Right atrium auricular region (tissue), 2 donors: ENCODE results near the gene TGFBR2. TPM values are rescaled to one million over a fixed set of nuclear protein-coding genes. Genes with fewer than 3 reads are reported as not detected.
A peak's percentile ranks its signal among the peaks of the same experiment; 100 is the strongest.

ENCODE experiments used
- DNase-seq: peaks from one replicate; pipeline ENCODE4 v3.0.0-alpha.2; 2019; ENCODE audit warnings: low spot score
- H3K27ac ChIP-seq, 2 donors: fragments of 200-600 bp; sonication (generic); 1 replicate in 1 of 2; 2 replicates in 1 of 2; pipeline ENCODE4 v1.5.1; 2016 to 2019
- H3K27me3 ChIP-seq, 2 donors: fragments of 200-600 bp; sonication (generic); one replicate each; pipeline versions ENCODE4 v1.5.1 to v1.6.0; 2017 to 2019
- H3K36me3 ChIP-seq: fragments of 200-600 bp; sonication (generic); one replicate; pipeline ENCODE4 v1.5.1; 2016
- H3K4me1 ChIP-seq, 2 donors: fragments of 200-600 bp; sonication (generic); one replicate each; pipeline versions ENCODE4 v1.5.1 to v1.6.0; 2017 to 2019
- H3K4me3 ChIP-seq, 2 donors: fragments of 200-600 bp; sonication (generic); 1 replicate in 1 of 2; 2 replicates in 1 of 2; pipeline ENCODE4 v1.5.1; 2017 to 2019; ENCODE audit warnings: mild to moderate bottlenecking in 1 of 2, moderate library complexity in 1 of 2
- H3K9me3 ChIP-seq, 2 donors: fragments of 200-600 bp; sonication (generic); one replicate each; pipeline ENCODE4 v1.5.1; 2019
- CTCF ChIP-seq, 2 donors: fragments of 200-600 bp; sonication (generic); IDR thresholded peaks; one replicate each; pipeline ENCODE4 v1.5.1; 2019; ENCODE audit warnings: antibody characterized with exemption in 2 of 2
- total RNA-seq, 2 donors: library from RNA; depleted of rRNA; stranded (reverse); fragments of >200 nt; gene quantifications; one replicate each; pipeline ENCODE4 v1.1.0, GENCODE V29; 2016

Gene TGFBR2
- total RNA-seq, 2 donors from 2014 or later: 205 to 210 TPM

GRCh38 chr3:30655187-30655812 is 48.9 kb downstream of the TGFBR2 start:
- TF ChIP-seq CTCF (IDR thresholded peaks at IDR 0.05): no peak
- Histone ChIP-seq H3K4me3 (no peak overlapping the region), H3K27ac (peak overlapping the region; percentile 33 to 36), H3K9me3 (no peaks in the 10 kb centered on the region), H3K4me1 (peaks cover 0 to 71% of the 10 kb centered on the region in 2 donors), H3K27me3 (no peaks in the 10 kb centered on the region), H3K36me3 (peaks cover 78% of the 10 kb centered on the region)
- DNase-seq: no peak

GRCh38 chr3:30656624-30657141 is 50.3 kb downstream of the TGFBR2 start:
- H3K9me3 ChIP-seq: no peaks in the 10 kb centered on the region
- no peak for DNase-seq
- H3K27me3 ChIP-seq: no peaks in the 10 kb centered on the region
- H3K36me3 ChIP-seq: peaks cover 77% of the 10 kb centered on the region
- H3K4me1 ChIP-seq: peaks cover 0 to 82% of the 10 kb centered on the region in 2 donors
- H3K27ac ChIP-seq: peak overlapping the region; percentile 8 to 77
- TF ChIP-seq CTCF (IDR thresholded peaks at IDR 0.05): no peak
- no peak overlapping the region for H3K4me3 ChIP-seq

GRCh38 chr3:30657914-30658313 is 51.5 kb downstream of the TGFBR2 start:
- no peak for TF ChIP-seq CTCF (IDR thresholded peaks at IDR 0.05)
- DNase-seq: no peak
- Histone ChIP-seq H3K27me3 (no peaks in the 10 kb centered on the region), H3K9me3 (no peaks in the 10 kb centered on the region), H3K4me1 (peaks cover 0 to 92% of the 10 kb centered on the region in 2 donors), H3K36me3 (peaks cover 77% of the 10 kb centered on the region), H3K4me3 (no peak overlapping the region), H3K27ac (peak overlapping the region; percentile 64 to 77)

GRCh38 chr3:30658328-30659052 is 52.1 kb downstream of the TGFBR2 start:
- H3K9me3 ChIP-seq: no peaks in the 10 kb centered on the region
- H3K4me3 ChIP-seq: no peak overlapping the region
- H3K27me3 ChIP-seq: no peaks in the 10 kb centered on the region
- no peak for TF ChIP-seq CTCF (IDR thresholded peaks at IDR 0.05)
- peaks cover 71% of the 10 kb centered on the region for H3K36me3 ChIP-seq
- H3K4me1 ChIP-seq: peaks cover 0 to 93% of the 10 kb centered on the region in 2 donors
- H3K27ac ChIP-seq: peak overlapping the region; percentile 64 to 77
- DNase-seq: no peak

- no peak for TF ChIP-seq CTCF (IDR thresholded peaks at IDR 0.05)
- Histone ChIP-seq H3K27me3 (no peaks in the 10 kb centered on the region), H3K4me1 (peaks cover 0 to 93% of the 10 kb centered on the region in 2 donors), H3K27ac (peak overlapping the region; percentile 64 to 77), H3K9me3 (no peaks in the 10 kb centered on the region), H3K4me3 (no peak overlapping the region), H3K36me3 (peaks cover 61% of the 10 kb centered on the region)
- no peak for DNase-seq
These were observed 53.1 kb downstream of the TGFBR2 start for GRCh38 chr3:30659270-30660130.
